NCI-H2081 (cell line): Measurements from ENCODE around the gene APPBP2.

ENCODE experiments used
- DNase-seq, 2 experiments: peaks; one replicate each; lab custom pipeline; 2025; lab: John Stamatoyannopoulos, UW

The APPBP2 gene

GRCh38 chr17:60393840-60394723 is 132.0 kb downstream of the APPBP2 start:
- DNase-seq = no peak
